Gastroesophageal sphincter (tissue), 3 donors: ENCODE results near the gene KRT14.

Experiments
- EP300 ChIP-seq: sonication (generic); formaldehyde crosslinking; IDR thresholded peaks from one replicate; pipeline ENCODE4 v1.6.1; 2017; ENCODE audit warnings: antibody characterized with exemption, mild to moderate bottlenecking
- POLR2A ChIP-seq, 2 donors: fragments of 450-650 bp; IDR thresholded peaks; one replicate each; pipeline ENCODE4 v1.6.1; 2017; ENCODE audit warnings: antibody characterized with exemption in 2 of 2, mild to moderate bottlenecking in 2 of 2, moderate library complexity in 1 of 2
- POLR2AphosphoS5 ChIP-seq: sonication (generic); formaldehyde crosslinking; IDR thresholded peaks from one replicate; pipeline ENCODE4 v1.6.1; 2017; ENCODE audit warnings: antibody characterized with exemption
- TF ChIP-seq, protein P1 (sequence below), 4 experiments: fragments of 200-600 bp in 2 of 4; fragments of 450-650 bp in 2 of 4; sonication (generic) in 1 of 4; IDR thresholded peaks; one replicate each; pipeline ENCODE4 v1.5.1; 2017 to 2019; ENCODE audit warnings: antibody characterized with exemption in 4 of 4, mild to moderate bottlenecking in 2 of 4, moderate library complexity in 2 of 4

GRCh38 chr17:41553987-41554680 lies 32.6 kb downstream of the KRT14 start:
- TF ChIP-seq POLR2AphosphoS5 = no peak
- TF ChIP-seq, protein P1, sequence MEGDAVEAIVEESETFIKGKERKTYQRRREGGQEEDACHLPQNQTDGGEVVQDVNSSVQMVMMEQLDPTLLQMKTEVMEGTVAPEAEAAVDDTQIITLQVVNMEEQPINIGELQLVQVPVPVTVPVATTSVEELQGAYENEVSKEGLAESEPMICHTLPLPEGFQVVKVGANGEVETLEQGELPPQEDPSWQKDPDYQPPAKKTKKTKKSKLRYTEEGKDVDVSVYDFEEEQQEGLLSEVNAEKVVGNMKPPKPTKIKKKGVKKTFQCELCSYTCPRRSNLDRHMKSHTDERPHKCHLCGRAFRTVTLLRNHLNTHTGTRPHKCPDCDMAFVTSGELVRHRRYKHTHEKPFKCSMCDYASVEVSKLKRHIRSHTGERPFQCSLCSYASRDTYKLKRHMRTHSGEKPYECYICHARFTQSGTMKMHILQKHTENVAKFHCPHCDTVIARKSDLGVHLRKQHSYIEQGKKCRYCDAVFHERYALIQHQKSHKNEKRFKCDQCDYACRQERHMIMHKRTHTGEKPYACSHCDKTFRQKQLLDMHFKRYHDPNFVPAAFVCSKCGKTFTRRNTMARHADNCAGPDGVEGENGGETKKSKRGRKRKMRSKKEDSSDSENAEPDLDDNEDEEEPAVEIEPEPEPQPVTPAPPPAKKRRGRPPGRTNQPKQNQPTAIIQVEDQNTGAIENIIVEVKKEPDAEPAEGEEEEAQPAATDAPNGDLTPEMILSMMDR (IDR thresholded peaks at IDR 0.05) = no peak
- TF ChIP-seq POLR2A (IDR thresholded peaks at IDR 0.05) = no peak
- TF ChIP-seq EP300 = no peak
